HEK293 (cell line): ENCODE results near the gene UGT1A6.

ENCODE experiments used
- CTCF ChIA-PET: fragments of 350-600 bp; formaldehyde crosslinking; extraction: SDS; loops from one replicate; lab custom pipeline; 2021; ENCODE audit warnings: antibody characterized with exemption; lab: Yijun Ruan, JAX
- POLR2A ChIA-PET: fragments of 300-600 bp; formaldehyde crosslinking; extraction: SDS; loops from one replicate; lab custom pipeline; 2020; ENCODE audit warnings: antibody characterized with exemption, inconsistent platforms; lab: Yijun Ruan, JAX
- H3K27ac ChIP-seq: fragments of 200-500 bp; sonication (Bioruptor generic); 2 replicates; pipeline ENCODE4 v1.5.1; 2014; ENCODE audit warnings: low read depth, low read length, control low read depth, inconsistent platforms; ENCODE audit errors: extremely low read depth
- H3K36me3 ChIP-seq, 2 experiments: fragments of 200-500 bp in 1 of 2; sonication (Bioruptor generic) in 1 of 2; 1 replicate in 1 of 2; 2 replicates in 1 of 2; pipeline ENCODE4 v1.5.1; 2014 to 2017; ENCODE audit warnings: inconsistent platforms in 2 of 2, low read length in 2 of 2; ENCODE audit not compliant: control insufficient read depth in 2 of 2, insufficient read depth in 1 of 2
- H3K4me1 ChIP-seq: fragments of 200-500 bp; sonication (Bioruptor generic); 2 replicates; pipeline ENCODE4 v1.5.1; 2014; ENCODE audit warnings: mild to moderate bottlenecking, low read length, inconsistent platforms; ENCODE audit not compliant: control insufficient read depth, insufficient read depth
- H3K4me3 ChIP-seq: 2 replicates; pipeline ENCODE4 v1.5.1; 2011; ENCODE audit warnings: low read depth, mild to moderate bottlenecking, control low read depth, low read length, moderate library complexity
- H3K9me3 ChIP-seq: fragments of 200-500 bp; sonication (Bioruptor generic); 2 replicates; pipeline ENCODE4 v1.5.1; 2014; ENCODE audit warnings: low read depth, low read length, inconsistent platforms; ENCODE audit not compliant: control insufficient read depth, insufficient read depth
- KLF1 ChIP-seq: fragments of 450-650 bp; formaldehyde crosslinking; IDR thresholded peaks from 2 replicates; pipeline ENCODE4 v1.5.1; 2016; ENCODE audit warnings: missing biosample characterization, missing genetic modification characterization
- KLF10 ChIP-seq: fragments of 450-650 bp; IDR thresholded peaks from 2 replicates; pipeline ENCODE4 v1.5.1; 2018; ENCODE audit warnings: missing biosample characterization, mild to moderate bottlenecking, missing genetic modification characterization
- ZIC2 ChIP-seq: fragments of 450-650 bp; formaldehyde crosslinking; IDR thresholded peaks from 2 replicates; pipeline ENCODE4 v1.5.1; 2016; ENCODE audit warnings: missing biosample characterization, missing genetic modification characterization
- ZNF121 ChIP-seq: fragments of 450-650 bp; formaldehyde crosslinking; IDR thresholded peaks from 2 replicates; pipeline ENCODE4 v1.5.1; 2016; ENCODE audit warnings: missing biosample characterization, missing genetic modification characterization
- ZNF132 ChIP-seq: fragments of 450-650 bp; formaldehyde crosslinking; IDR thresholded peaks from 2 replicates; pipeline ENCODE4 v1.5.1; 2017; ENCODE audit warnings: missing biosample characterization, missing genetic modification characterization, borderline replicate concordance
- ZNF202 ChIP-seq: fragments of 450-650 bp; formaldehyde crosslinking; IDR thresholded peaks from 2 replicates; pipeline ENCODE4 v1.5.1; 2016; ENCODE audit warnings: missing biosample characterization, missing genetic modification characterization, borderline replicate concordance
- ZNF221 ChIP-seq: fragments of 450-650 bp; formaldehyde crosslinking; IDR thresholded peaks from 2 replicates; pipeline ENCODE4 v1.5.1; 2017; ENCODE audit warnings: missing biosample characterization, missing genetic modification characterization, borderline replicate concordance
- ZNF311 ChIP-seq: fragments of 450-650 bp; formaldehyde crosslinking; IDR thresholded peaks from 2 replicates; pipeline ENCODE4 v1.5.1; 2017; ENCODE audit warnings: missing biosample characterization, missing genetic modification characterization, borderline replicate concordance
- ZNF394 ChIP-seq: fragments of 450-650 bp; formaldehyde crosslinking; IDR thresholded peaks from 2 replicates; pipeline ENCODE4 v1.5.1; 2016; ENCODE audit warnings: missing biosample characterization, missing genetic modification characterization, mild to moderate bottlenecking, moderate library complexity, borderline replicate concordance
- ZNF416 ChIP-seq: fragments of 450-650 bp; formaldehyde crosslinking; IDR thresholded peaks from 2 replicates; pipeline ENCODE4 v1.5.1; 2016; ENCODE audit warnings: missing biosample characterization, missing genetic modification characterization
- ZNF423 ChIP-seq: fragments of 450-650 bp; formaldehyde crosslinking; IDR thresholded peaks from 2 replicates; pipeline ENCODE4 v1.5.1; 2016; ENCODE audit warnings: missing biosample characterization, missing genetic modification characterization
- ZNF426 ChIP-seq: fragments of 450-650 bp; formaldehyde crosslinking; IDR thresholded peaks from 2 replicates; pipeline ENCODE4 v1.5.1; 2017; ENCODE audit warnings: missing biosample characterization, missing genetic modification characterization, mild to moderate bottlenecking, inconsistent platforms, moderate library complexity
- ZNF510 ChIP-seq: fragments of 450-650 bp; formaldehyde crosslinking; IDR thresholded peaks from 2 replicates; pipeline ENCODE4 v1.5.1; 2018; ENCODE audit warnings: mild to moderate bottlenecking, missing genetic modification characterization, missing biosample characterization; ENCODE audit not compliant: insufficient replicate concordance
- ZNF549 ChIP-seq: fragments of 450-650 bp; IDR thresholded peaks from 2 replicates; pipeline ENCODE4 v1.5.1; 2018; ENCODE audit warnings: missing biosample characterization, missing genetic modification characterization, mild to moderate bottlenecking, inconsistent platforms, moderate library complexity
- ZNF660 ChIP-seq: fragments of 450-650 bp; IDR thresholded peaks from 2 replicates; pipeline ENCODE4 v1.5.1; 2018; ENCODE audit warnings: missing biosample characterization, mild to moderate bottlenecking, missing genetic modification characterization
- ZNF768 ChIP-seq: fragments of 450-650 bp; formaldehyde crosslinking; IDR thresholded peaks from 2 replicates; pipeline ENCODE4 v1.5.1; 2018; ENCODE audit warnings: missing biosample characterization, mild to moderate bottlenecking, missing genetic modification characterization
- ZNF792 ChIP-seq: fragments of 450-650 bp; formaldehyde crosslinking; IDR thresholded peaks from 2 replicates; pipeline ENCODE4 v1.5.1; 2016; ENCODE audit warnings: missing biosample characterization, missing genetic modification characterization
- TF ChIP-seq, protein P1 (sequence below): fragments of 450-650 bp; formaldehyde crosslinking; IDR thresholded peaks from 2 replicates; pipeline ENCODE4 v1.5.1; 2016; ENCODE audit warnings: missing biosample characterization, missing genetic modification characterization
- TF ChIP-seq, protein P2 (sequence below): fragments of 450-650 bp; formaldehyde crosslinking; optimal IDR thresholded peaks from 2 replicates; pipeline ENCODE3; 2016; ENCODE audit warnings: missing biosample characterization, mild to moderate bottlenecking, missing genetic modification characterization
- TF ChIP-seq, protein P3 (sequence below): fragments of 450-650 bp; formaldehyde crosslinking; IDR thresholded peaks from 2 replicates; pipeline ENCODE4 v1.5.1; 2016; ENCODE audit warnings: missing biosample characterization, missing genetic modification characterization
- TF ChIP-seq, protein P4 (sequence below): fragments of 450-650 bp; formaldehyde crosslinking; IDR thresholded peaks from 2 replicates; pipeline ENCODE4 v1.5.1; 2016; ENCODE audit warnings: missing biosample characterization, missing genetic modification characterization, borderline replicate concordance
- TF ChIP-seq, protein P5 (sequence below): fragments of 450-650 bp; formaldehyde crosslinking; IDR thresholded peaks from 2 replicates; pipeline ENCODE4 v1.5.1; 2017; ENCODE audit warnings: missing biosample characterization, missing genetic modification characterization

UGT1A6 gene

GRCh38 chr2:233686928-233687327, 5.8 kb upstream of the UGT1A6 start:
- Histone ChIP-seq H3K9me3 (no peaks in the 10 kb centered on the region), H3K27ac (no peak overlapping the region), H3K36me3 (no peaks in the 10 kb centered on the region), H3K4me3 (no peak overlapping the region), H3K4me1 (no peaks in the 10 kb centered on the region)
- ChIA-PET CTCF (no interaction called here), POLR2A (no interaction called here)
- TF ChIP-seq ZNF311 (tag by site-specific recombination), result no peak
- TF ChIP-seq ZNF660 (tag by site-specific recombination), result no peak
- TF ChIP-seq, protein P1, sequence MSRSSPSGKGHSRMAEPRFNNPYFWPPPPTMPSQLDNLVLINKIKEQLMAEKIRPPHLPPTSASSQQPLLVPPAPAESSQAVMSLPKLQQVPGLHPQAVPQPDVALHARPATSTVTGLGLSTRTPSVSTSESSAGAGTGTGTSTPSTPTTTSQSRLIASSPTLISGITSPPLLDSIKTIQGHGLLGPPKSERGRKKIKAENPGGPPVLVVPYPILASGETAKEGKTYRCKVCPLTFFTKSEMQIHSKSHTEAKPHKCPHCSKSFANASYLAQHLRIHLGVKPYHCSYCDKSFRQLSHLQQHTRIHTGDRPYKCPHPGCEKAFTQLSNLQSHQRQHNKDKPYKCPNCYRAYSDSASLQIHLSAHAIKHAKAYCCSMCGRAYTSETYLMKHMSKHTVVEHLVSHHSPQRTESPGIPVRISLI (tag by site-specific recombination), result no peak
- TF ChIP-seq KLF10 (tag by site-specific recombination), result no peak
- no peak for TF ChIP-seq KLF1 (tag by site-specific recombination)
- no peak for TF ChIP-seq ZNF768 (tag by site-specific recombination)
- no peak for TF ChIP-seq ZNF510 (tag by site-specific recombination)

- CTCF ChIA-PET, result no interaction called here
- TF ChIP-seq, protein P2, sequence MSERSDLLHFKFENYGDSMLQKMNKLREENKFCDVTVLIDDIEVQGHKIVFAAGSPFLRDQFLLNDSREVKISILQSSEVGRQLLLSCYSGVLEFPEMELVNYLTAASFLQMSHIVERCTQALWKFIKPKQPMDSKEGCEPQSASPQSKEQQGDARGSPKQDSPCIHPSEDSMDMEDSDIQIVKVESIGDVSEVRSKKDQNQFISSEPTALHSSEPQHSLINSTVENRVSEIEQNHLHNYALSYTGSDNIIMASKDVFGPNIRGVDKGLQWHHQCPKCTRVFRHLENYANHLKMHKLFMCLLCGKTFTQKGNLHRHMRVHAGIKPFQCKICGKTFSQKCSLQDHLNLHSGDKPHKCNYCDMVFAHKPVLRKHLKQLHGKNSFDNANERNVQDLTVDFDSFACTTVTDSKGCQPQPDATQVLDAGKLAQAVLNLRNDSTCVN (tag by site-specific recombination), result no peak
- TF ChIP-seq, protein P3, sequence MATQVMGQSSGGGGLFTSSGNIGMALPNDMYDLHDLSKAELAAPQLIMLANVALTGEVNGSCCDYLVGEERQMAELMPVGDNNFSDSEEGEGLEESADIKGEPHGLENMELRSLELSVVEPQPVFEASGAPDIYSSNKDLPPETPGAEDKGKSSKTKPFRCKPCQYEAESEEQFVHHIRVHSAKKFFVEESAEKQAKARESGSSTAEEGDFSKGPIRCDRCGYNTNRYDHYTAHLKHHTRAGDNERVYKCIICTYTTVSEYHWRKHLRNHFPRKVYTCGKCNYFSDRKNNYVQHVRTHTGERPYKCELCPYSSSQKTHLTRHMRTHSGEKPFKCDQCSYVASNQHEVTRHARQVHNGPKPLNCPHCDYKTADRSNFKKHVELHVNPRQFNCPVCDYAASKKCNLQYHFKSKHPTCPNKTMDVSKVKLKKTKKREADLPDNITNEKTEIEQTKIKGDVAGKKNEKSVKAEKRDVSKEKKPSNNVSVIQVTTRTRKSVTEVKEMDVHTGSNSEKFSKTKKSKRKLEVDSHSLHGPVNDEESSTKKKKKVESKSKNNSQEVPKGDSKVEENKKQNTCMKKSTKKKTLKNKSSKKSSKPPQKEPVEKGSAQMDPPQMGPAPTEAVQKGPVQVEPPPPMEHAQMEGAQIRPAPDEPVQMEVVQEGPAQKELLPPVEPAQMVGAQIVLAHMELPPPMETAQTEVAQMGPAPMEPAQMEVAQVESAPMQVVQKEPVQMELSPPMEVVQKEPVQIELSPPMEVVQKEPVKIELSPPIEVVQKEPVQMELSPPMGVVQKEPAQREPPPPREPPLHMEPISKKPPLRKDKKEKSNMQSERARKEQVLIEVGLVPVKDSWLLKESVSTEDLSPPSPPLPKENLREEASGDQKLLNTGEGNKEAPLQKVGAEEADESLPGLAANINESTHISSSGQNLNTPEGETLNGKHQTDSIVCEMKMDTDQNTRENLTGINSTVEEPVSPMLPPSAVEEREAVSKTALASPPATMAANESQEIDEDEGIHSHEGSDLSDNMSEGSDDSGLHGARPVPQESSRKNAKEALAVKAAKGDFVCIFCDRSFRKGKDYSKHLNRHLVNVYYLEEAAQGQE (tag by site-specific recombination), result no peak
- TF ChIP-seq, protein P4, sequence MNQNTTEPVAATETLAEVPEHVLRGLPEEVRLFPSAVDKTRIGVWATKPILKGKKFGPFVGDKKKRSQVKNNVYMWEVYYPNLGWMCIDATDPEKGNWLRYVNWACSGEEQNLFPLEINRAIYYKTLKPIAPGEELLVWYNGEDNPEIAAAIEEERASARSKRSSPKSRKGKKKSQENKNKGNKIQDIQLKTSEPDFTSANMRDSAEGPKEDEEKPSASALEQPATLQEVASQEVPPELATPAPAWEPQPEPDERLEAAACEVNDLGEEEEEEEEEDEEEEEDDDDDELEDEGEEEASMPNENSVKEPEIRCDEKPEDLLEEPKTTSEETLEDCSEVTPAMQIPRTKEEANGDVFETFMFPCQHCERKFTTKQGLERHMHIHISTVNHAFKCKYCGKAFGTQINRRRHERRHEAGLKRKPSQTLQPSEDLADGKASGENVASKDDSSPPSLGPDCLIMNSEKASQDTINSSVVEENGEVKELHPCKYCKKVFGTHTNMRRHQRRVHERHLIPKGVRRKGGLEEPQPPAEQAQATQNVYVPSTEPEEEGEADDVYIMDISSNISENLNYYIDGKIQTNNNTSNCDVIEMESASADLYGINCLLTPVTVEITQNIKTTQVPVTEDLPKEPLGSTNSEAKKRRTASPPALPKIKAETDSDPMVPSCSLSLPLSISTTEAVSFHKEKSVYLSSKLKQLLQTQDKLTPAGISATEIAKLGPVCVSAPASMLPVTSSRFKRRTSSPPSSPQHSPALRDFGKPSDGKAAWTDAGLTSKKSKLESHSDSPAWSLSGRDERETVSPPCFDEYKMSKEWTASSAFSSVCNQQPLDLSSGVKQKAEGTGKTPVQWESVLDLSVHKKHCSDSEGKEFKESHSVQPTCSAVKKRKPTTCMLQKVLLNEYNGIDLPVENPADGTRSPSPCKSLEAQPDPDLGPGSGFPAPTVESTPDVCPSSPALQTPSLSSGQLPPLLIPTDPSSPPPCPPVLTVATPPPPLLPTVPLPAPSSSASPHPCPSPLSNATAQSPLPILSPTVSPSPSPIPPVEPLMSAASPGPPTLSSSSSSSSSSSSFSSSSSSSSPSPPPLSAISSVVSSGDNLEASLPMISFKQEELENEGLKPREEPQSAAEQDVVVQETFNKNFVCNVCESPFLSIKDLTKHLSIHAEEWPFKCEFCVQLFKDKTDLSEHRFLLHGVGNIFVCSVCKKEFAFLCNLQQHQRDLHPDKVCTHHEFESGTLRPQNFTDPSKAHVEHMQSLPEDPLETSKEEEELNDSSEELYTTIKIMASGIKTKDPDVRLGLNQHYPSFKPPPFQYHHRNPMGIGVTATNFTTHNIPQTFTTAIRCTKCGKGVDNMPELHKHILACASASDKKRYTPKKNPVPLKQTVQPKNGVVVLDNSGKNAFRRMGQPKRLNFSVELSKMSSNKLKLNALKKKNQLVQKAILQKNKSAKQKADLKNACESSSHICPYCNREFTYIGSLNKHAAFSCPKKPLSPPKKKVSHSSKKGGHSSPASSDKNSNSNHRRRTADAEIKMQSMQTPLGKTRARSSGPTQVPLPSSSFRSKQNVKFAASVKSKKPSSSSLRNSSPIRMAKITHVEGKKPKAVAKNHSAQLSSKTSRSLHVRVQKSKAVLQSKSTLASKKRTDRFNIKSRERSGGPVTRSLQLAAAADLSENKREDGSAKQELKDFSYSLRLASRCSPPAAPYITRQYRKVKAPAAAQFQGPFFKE, result no peak
- TF ChIP-seq ZNF416 (tag by site-specific recombination) (no peak), ZNF426 (no peak), ZNF394 (tag by site-specific recombination) (no peak), ZNF132 (tag by site-specific recombination) (no peak), ZNF121 (tag by site-specific recombination) (no peak), ZIC2 (tag by site-specific recombination) (no peak), ZNF768 (tag by site-specific recombination) (no peak), ZNF221 (tag by site-specific recombination) (no peak), ZNF202 (tag by site-specific recombination) (no peak), ZNF792 (tag by site-specific recombination) (no peak), ZNF423 (tag by site-specific recombination) (no peak), ZNF549 (tag by site-specific recombination) (no peak)
- TF ChIP-seq, protein P5, sequence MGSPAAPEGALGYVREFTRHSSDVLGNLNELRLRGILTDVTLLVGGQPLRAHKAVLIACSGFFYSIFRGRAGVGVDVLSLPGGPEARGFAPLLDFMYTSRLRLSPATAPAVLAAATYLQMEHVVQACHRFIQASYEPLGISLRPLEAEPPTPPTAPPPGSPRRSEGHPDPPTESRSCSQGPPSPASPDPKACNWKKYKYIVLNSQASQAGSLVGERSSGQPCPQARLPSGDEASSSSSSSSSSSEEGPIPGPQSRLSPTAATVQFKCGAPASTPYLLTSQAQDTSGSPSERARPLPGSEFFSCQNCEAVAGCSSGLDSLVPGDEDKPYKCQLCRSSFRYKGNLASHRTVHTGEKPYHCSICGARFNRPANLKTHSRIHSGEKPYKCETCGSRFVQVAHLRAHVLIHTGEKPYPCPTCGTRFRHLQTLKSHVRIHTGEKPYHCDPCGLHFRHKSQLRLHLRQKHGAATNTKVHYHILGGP, result no peak
Observed at GRCh38 chr2:233688341-233688740, 4.3 kb upstream of the UGT1A6 start.

More at GRCh38 chr2:233688341-233688740, 4.3 kb upstream of the UGT1A6 start:
- no peaks in the 10 kb centered on the region for H3K36me3 ChIP-seq
- POLR2A ChIA-PET, result no interaction called here
- no peak overlapping the region for H3K4me3 ChIP-seq
- no peak overlapping the region for H3K27ac ChIP-seq
- no peaks in the 10 kb centered on the region for H3K9me3 ChIP-seq
- no peaks in the 10 kb centered on the region for H3K4me1 ChIP-seq
